Tibial nerve (tissue), 4 donors: ENCODE data around the gene PRDM4. TPM values are rescaled to one million over a fixed set of nuclear protein-coding genes. Genes with fewer than 3 reads are reported as not detected.

Experiments used
- DNase-seq, 2 donors: peaks; one replicate each; pipeline ENCODE4 v3.0.0-alpha.2; 2019; ENCODE audit warnings: low spot score in 2 of 2
- H3K27ac ChIP-seq, 4 donors: fragments of 200-600 bp; sonication (generic) in 3 of 4; one replicate each; pipeline ENCODE4 v1.5.1; 2017 to 2019; ENCODE audit warnings: mild to moderate bottlenecking in 1 of 4
- H3K27me3 ChIP-seq, 2 donors: fragments of 200-600 bp; sonication (generic) in 1 of 2; one replicate each; pipeline versions ENCODE4 v1.5.1 to v1.6.0; 2017 to 2019
- H3K36me3 ChIP-seq, 3 donors: fragments of 200-600 bp; sonication (generic); one replicate each; pipeline ENCODE4 v1.5.1; 2018 to 2019
- H3K4me1 ChIP-seq, 4 donors: fragments of 200-600 bp; sonication (generic) in 3 of 4; one replicate each; pipeline ENCODE4 v1.5.1; 2017 to 2019
- H3K4me3 ChIP-seq, 4 donors: fragments of 200-600 bp; sonication (generic) in 3 of 4; one replicate each; pipeline ENCODE4 v1.5.1; 2017 to 2019; ENCODE audit warnings: mild to moderate bottlenecking in 1 of 4, moderate library complexity in 1 of 4
- H3K9me3 ChIP-seq, 4 donors: fragments of 200-600 bp; sonication (generic) in 3 of 4; one replicate each; pipeline ENCODE4 v1.5.1; 2017 to 2019
- EP300 ChIP-seq, 2 donors: sonication (generic); formaldehyde crosslinking; IDR thresholded peaks; one replicate each; pipeline ENCODE4 v1.6.1; 2017; ENCODE audit warnings: antibody characterized with exemption in 2 of 2, mild to moderate bottlenecking in 1 of 2
- POLR2A ChIP-seq, 2 donors: fragments of 450-650 bp; IDR thresholded peaks; one replicate each; pipeline ENCODE4 v1.6.1; 2017; ENCODE audit warnings: antibody characterized with exemption in 2 of 2, mild to moderate bottlenecking in 2 of 2, moderate library complexity in 2 of 2
- WGBS, 2 donors: methylation state at CpG; one replicate each; pipeline ENCODE4 v1.1.5; 2018; 5-methylcytosine and 5-hydroxymethylcytosine counted together
- total RNA-seq, 4 donors: library from RNA; depleted of rRNA; stranded (reverse); fragments of >200 nt; gene quantifications; one replicate each; pipeline ENCODE4 v1.1.0, GENCODE V29; 2016
- TF ChIP-seq, protein P1 (sequence below), 5 experiments: fragments of 200-600 bp in 3 of 5; fragments of 450-650 bp in 2 of 5; sonication (generic) in 3 of 5; IDR thresholded peaks; one replicate each; pipeline ENCODE4 v1.5.1; 2016 to 2019; ENCODE audit warnings: antibody characterized with exemption in 5 of 5, mild to moderate bottlenecking in 3 of 5, moderate library complexity in 2 of 5

Gene PRDM4
- total RNA-seq, 4 donors from 2014 or later = 25.6 to 36.9 (median 34.7) TPM

DNA sequence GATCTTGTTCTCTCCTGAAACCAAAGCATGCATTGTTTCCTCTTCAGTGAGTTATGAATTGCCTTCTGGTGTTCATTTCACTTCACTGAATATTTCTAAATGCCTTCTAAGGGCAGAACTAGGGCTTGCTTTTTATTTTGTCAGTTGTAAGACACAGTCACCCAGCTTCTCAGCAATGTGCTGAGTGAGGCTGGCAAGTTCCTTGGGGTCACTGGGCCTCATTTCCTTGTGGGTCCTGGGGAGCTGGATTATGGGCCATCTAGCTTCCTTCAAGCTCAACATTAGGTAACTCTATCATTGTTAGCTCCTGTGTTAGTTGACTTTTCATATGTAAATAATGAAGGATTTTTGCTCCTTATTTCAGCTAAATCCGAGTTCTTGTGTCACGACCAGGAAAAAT is 27.3 kb upstream of the PRDM4 start:
- no peaks in the 10 kb centered on the region for H3K4me1 ChIP-seq
- 84 to 94% methylated on average over 2 of the region's 2 CpGs for WGBS, 2 donors
- H3K27me3 ChIP-seq = no peaks in the 10 kb centered on the region
- TF ChIP-seq, protein P1, sequence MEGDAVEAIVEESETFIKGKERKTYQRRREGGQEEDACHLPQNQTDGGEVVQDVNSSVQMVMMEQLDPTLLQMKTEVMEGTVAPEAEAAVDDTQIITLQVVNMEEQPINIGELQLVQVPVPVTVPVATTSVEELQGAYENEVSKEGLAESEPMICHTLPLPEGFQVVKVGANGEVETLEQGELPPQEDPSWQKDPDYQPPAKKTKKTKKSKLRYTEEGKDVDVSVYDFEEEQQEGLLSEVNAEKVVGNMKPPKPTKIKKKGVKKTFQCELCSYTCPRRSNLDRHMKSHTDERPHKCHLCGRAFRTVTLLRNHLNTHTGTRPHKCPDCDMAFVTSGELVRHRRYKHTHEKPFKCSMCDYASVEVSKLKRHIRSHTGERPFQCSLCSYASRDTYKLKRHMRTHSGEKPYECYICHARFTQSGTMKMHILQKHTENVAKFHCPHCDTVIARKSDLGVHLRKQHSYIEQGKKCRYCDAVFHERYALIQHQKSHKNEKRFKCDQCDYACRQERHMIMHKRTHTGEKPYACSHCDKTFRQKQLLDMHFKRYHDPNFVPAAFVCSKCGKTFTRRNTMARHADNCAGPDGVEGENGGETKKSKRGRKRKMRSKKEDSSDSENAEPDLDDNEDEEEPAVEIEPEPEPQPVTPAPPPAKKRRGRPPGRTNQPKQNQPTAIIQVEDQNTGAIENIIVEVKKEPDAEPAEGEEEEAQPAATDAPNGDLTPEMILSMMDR (IDR thresholded peaks at IDR 0.05) = no peak
- TF ChIP-seq EP300 (IDR thresholded peaks at IDR 0.05) = no peak
- no peak for TF ChIP-seq POLR2A (IDR thresholded peaks at IDR 0.05)
- no peak for DNase-seq
- no peaks in the 10 kb centered on the region for H3K36me3 ChIP-seq
- no peak overlapping the region for H3K4me3 ChIP-seq
- H3K9me3 ChIP-seq = no peaks in the 10 kb centered on the region
- no peak overlapping the region for H3K27ac ChIP-seq

DNA sequence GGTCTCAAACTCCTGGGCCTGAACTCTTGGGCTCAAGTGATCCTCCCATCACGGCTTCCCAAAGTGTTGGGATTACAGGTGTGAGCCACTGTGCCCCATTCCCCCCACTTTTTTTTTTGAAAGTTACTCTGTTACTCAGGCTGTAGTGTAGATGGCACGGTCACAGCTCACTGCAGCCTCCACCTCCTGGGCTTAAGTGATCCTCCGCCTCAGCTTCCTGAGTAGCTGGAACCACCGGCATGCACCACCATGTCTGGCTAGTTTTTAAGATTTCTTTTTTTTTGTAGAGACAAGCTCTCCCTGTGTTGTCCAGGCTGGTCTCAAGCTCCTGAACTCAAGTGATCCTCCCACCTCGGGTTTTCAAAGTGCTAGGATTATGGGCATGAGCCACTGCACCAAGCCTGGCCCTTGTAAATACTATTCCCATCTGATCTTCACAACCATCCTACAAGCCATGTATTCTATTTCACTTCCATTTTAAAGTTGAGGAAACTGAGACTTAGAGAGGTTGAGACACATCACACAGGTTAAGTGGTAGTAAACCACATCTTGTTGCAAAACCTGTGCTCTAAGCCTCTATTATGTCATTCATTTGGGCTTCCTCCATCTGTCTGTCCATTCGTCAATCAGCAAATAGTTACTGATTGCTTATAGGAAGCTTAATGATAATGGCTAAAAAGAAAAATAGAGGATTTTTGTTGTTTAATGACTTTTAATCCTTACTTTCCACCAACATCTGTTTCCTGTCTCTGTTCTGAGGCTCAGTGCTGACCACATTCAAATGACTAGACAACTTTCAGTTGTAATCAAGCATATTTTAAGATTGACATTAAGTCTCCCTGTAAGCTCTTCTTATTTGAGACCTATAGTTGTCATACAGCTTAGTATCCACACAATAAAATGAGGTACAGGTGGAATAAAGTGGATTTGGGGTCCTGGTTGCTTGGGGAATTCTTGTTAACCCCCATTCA is 22.8 kb upstream of the PRDM4 start:
- no peak for TF ChIP-seq POLR2A (IDR thresholded peaks at IDR 0.05)
- TF ChIP-seq, protein P1 (IDR thresholded peaks at IDR 0.05) = no peak
- no peak for TF ChIP-seq EP300 (IDR thresholded peaks at IDR 0.05)
- Histone ChIP-seq H3K27me3 (peaks cover 0 to 2% of the 10 kb centered on the region in 2 donors), H3K4me1 (no peaks in the 10 kb centered on the region), H3K4me3 (no peak overlapping the region), H3K36me3 (no peaks in the 10 kb centered on the region), H3K27ac (no peak overlapping the region), H3K9me3 (no peaks in the 10 kb centered on the region)
- DNase-seq = no peak
- 79 to 85% methylated on average over 6 of the region's 6 CpGs for WGBS, 2 donors

DNA sequence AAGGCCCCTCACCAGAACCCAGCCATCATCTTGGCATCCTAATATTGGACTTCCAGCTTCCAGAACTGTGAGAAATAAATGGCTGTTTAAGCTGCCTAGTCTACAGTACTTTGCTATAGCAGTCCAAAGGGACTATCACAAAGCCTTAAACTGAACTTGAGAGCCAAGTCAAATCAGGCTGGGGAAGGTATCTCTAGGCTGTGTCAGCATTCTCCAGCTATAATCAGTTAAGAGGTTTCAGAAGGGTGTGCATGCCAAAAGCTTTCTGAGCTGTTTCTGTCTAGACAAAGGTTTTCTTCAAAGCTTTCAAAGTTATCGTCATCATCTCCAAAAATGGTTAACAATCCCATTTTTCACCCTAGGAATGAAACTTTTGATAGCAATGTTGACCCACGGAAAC is 21.1 kb upstream of the PRDM4 start:
- Histone ChIP-seq H3K4me1 (no peaks in the 10 kb centered on the region), H3K9me3 (no peaks in the 10 kb centered on the region), H3K4me3 (no peak overlapping the region), H3K27me3 (peaks cover 0 to 5% of the 10 kb centered on the region in 2 donors), H3K27ac (no peak overlapping the region), H3K36me3 (no peaks in the 10 kb centered on the region)
- TF ChIP-seq EP300 (IDR thresholded peaks at IDR 0.05) (no peak), POLR2A (IDR thresholded peaks at IDR 0.05) (no peak)
- TF ChIP-seq, protein P1 (IDR thresholded peaks at IDR 0.05) = no peak
- no peak for DNase-seq
- 44 to 50% methylated on average over 2 of the region's 2 CpGs for WGBS, 2 donors

DNA sequence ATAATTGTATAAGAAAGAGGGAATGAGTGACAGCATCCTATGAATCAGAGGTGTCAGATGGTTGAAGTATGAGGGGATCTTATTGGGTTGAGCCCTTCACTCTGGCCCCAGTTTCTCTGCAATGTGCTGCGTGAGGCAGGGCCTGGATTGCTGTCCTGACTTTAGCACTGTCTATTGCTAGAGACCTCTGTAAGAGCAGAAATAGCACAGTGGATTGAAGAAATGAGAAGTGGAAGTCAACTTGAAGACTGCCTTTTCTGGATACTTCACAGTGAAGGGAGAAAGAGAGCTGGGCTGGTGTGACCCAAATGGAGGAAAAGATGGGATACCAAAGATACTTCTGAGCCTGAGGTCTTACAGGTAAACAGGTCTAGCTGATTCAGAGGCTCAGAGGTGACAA is 19.4 kb upstream of the PRDM4 start:
- Histone ChIP-seq H3K27me3 (peaks cover 0 to 20% of the 10 kb centered on the region in 2 donors), H3K4me3 (no peak overlapping the region), H3K27ac (no peak overlapping the region), H3K4me1 (peaks cover 0 to 5% (median 0%) of the 10 kb centered on the region in 4 donors), H3K36me3 (no peaks in the 10 kb centered on the region), H3K9me3 (no peaks in the 10 kb centered on the region)
- DNase-seq = no peak
- no peak for TF ChIP-seq EP300 (IDR thresholded peaks at IDR 0.05)
- TF ChIP-seq POLR2A (IDR thresholded peaks at IDR 0.05) = no peak
- TF ChIP-seq, protein P1 (IDR thresholded peaks at IDR 0.05) = no peak
- WGBS, 2 donors = 78 to 80% methylated on average over 1 of the region's 1 CpG
